Small intestine (tissue), 7 donors: ENCODE data around the gene BABAM2. TPM values are rescaled to one million over a fixed set of nuclear protein-coding genes. Genes with fewer than 3 reads are reported as not detected.

Experiments
- DNase-seq, 2 donors: peaks; one replicate each; pipeline versions ENCODE4 v3.0.0 to v3.0.0-alpha.2; 2013
- FAIRE-seq: peaks from 2 replicates; lab custom pipeline; 2012; peaks lifted over from hg19 to GRCh38; lab: Jason Lieb, UNC
- H3K27ac ChIP-seq, 3 donors: one replicate each; pipeline ENCODE4 v1.5.1; 2013; ENCODE audit warnings: low read length in 2 of 3, mild to moderate bottlenecking in 2 of 3, control low read depth in 1 of 3, inconsistent platforms in 1 of 3, low read depth in 1 of 3, moderate library complexity in 1 of 3
- H3K27me3 ChIP-seq, 3 donors: one replicate each; pipeline ENCODE4 v1.6.1; 2013; ENCODE audit warnings: low read length in 3 of 3, inconsistent platforms in 1 of 3; ENCODE audit not compliant: control insufficient read depth in 3 of 3, insufficient read depth in 3 of 3
- H3K36me3 ChIP-seq, 3 donors: one replicate each; pipeline ENCODE4 v1.6.1; 2013; ENCODE audit warnings: low read length in 3 of 3, inconsistent platforms in 1 of 3, low read depth in 1 of 3, mild to moderate bottlenecking in 1 of 3, moderate library complexity in 1 of 3; ENCODE audit not compliant: control insufficient read depth in 3 of 3, insufficient read depth in 2 of 3
- H3K4me1 ChIP-seq, 3 donors: one replicate each; pipeline ENCODE4 v1.6.1; 2013; ENCODE audit warnings: low read length in 2 of 3, inconsistent platforms in 1 of 3, low read depth in 1 of 3, mild to moderate bottlenecking in 1 of 3, moderate library complexity in 1 of 3; ENCODE audit not compliant: control insufficient read depth in 3 of 3, insufficient read depth in 2 of 3
- H3K4me3 ChIP-seq, 3 donors: one replicate each; pipeline ENCODE4 v1.5.1; 2013; ENCODE audit warnings: low read length in 3 of 3, control low read depth in 1 of 3, inconsistent platforms in 1 of 3, low read depth in 1 of 3, mild to moderate bottlenecking in 1 of 3, moderate library complexity in 1 of 3
- H3K9me3 ChIP-seq, 2 donors: one replicate each; pipeline ENCODE4 v1.6.1; 2013; ENCODE audit warnings: low read depth in 1 of 2, low read length in 1 of 2; ENCODE audit not compliant: control insufficient read depth in 2 of 2, insufficient read depth in 1 of 2
- WGBS, 3 donors: extraction: QIAGEN DNeasy Blood & Tissue Kit; methylation state at CpG; one replicate each; pipeline ENCODE4 v1.1.7; 2013; 5-methylcytosine and 5-hydroxymethylcytosine counted together
- polyA plus RNA-seq, 4 donors: library from polyadenylated mRNA; stranded (reverse) in 3 of 4; unstranded in 1 of 4; fragments of 200-250 nt in 3 of 4; fragments of 120-200 nt in 1 of 4; gene quantifications; one replicate each; pipeline versions ENCODE4 v1.2.1 to v1.2.3, GENCODE V29; 2013
- donor health status: healthy with polysubstance abuse.
- donor health status: control.
- donor health status: control.
- donor health status: Bipolar disorder and iron deficiency.
- donor health status: healthy.

BABAM2 gene
- polyA plus RNA-seq, 4 donors, result 19.5 to 38.6 (median 21.5) TPM

GRCh38 chr2:28320371-28320770 lies 429.8 kb downstream of the BABAM2 start:
- Histone ChIP-seq H3K36me3 (peaks cover 0 to 25% (median 0%) of the 10 kb centered on the region in 3 donors), H3K4me3 (no peak overlapping the region), H3K4me1 (no peaks in the 10 kb centered on the region), H3K9me3 (no peaks in the 10 kb centered on the region), H3K27me3 (no peaks in the 10 kb centered on the region), H3K27ac (no peak overlapping the region)
- DNase-seq (no peak), FAIRE-seq (no peak)
- 93 to 97% (median 96%) methylated on average over 7 of the region's 7 CpGs for WGBS, 3 donors

- H3K9me3 ChIP-seq, result no peaks in the 10 kb centered on the region
- FAIRE-seq, result no peak
- no peaks in the 10 kb centered on the region for H3K4me1 ChIP-seq
- 82 to 95% (median 85%) methylated on average over 4 of the region's 4 CpGs for WGBS, 3 donors
- H3K27me3 ChIP-seq, result no peaks in the 10 kb centered on the region
- no peak overlapping the region for H3K27ac ChIP-seq
- H3K36me3 ChIP-seq, result peaks cover 0 to 30% (median 0%) of the 10 kb centered on the region in 3 donors
- no peak for DNase-seq
- no peak overlapping the region for H3K4me3 ChIP-seq
Measured at GRCh38 chr2:28321426-28321825, 430.9 kb downstream of the BABAM2 start.

DNA sequence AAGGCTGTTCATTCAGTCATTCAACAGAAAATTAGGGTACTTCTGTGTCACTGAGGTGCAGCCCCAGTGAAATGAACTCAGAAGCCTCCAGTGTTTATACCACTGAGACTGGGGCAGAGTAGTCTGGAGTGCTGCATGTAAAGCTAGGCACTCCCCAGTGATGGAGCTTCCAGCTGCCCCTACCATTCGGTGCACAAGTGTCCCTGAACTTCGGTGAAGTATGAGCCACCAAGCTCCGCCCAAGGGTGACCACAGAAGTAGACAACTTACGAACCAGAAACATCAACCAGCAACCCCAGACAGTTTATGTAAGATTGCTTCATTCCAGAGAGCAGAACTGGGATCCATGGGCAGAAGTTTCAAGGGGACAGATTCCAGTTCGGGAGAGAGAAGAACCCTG lies 431.5 kb downstream of the BABAM2 start:
- 84 to 89% (median 86%) methylated on average over 5 of the region's 5 CpGs for WGBS, 3 donors
- peaks cover 0 to 32% (median 0%) of the 10 kb centered on the region in 3 donors for H3K36me3 ChIP-seq
- FAIRE-seq, result no peak

GRCh38 chr2:28322456-28322855 lies 431.9 kb downstream of the BABAM2 start:
- Histone ChIP-seq H3K36me3 (peaks cover 0 to 36% (median 0%) of the 10 kb centered on the region in 3 donors), H3K4me1 (no peaks in the 10 kb centered on the region), H3K27ac (no peak overlapping the region), H3K27me3 (no peaks in the 10 kb centered on the region), H3K4me3 (no peak overlapping the region), H3K9me3 (no peaks in the 10 kb centered on the region)
- DNase-seq (no peak), FAIRE-seq (no peak)
- WGBS, 3 donors, result 97 to 100% (median 97%) methylated on average over 8 of the region's 8 CpGs

More for the DNA sequence above, 431.5 kb downstream of the BABAM2 start:
- no peak overlapping the region for H3K4me3 ChIP-seq
- H3K27ac ChIP-seq, result no peak overlapping the region
- H3K27me3 ChIP-seq, result no peaks in the 10 kb centered on the region
- no peaks in the 10 kb centered on the region for H3K4me1 ChIP-seq
- DNase-seq, result no peak
- no peaks in the 10 kb centered on the region for H3K9me3 ChIP-seq

DNA sequence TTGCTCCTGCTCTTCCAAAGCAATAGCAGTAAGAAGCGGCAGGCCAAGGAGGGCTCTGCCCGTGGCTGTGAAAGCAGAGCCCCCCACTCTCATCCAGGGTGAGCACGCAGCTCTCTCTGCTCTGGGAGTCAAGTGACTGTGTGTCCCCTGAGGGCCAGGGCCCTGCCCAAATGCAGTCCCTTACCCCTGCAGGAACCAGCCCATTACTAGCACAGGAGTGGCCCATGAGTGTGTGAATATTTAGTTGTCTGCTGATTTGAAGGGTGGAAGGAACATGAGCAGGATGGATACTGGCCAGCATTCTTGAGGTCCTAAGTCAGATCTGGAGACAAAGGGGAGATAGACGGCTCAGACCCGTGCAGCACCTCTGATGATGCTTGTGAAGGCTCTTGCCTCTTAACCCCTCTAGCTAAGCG lies 432.5 kb downstream of the BABAM2 start:
- DNase-seq (no peak), FAIRE-seq (no peak)
- Histone ChIP-seq H3K9me3 (no peaks in the 10 kb centered on the region), H3K36me3 (peaks cover 0 to 41% (median 0%) of the 10 kb centered on the region in 3 donors), H3K27ac (no peak overlapping the region), H3K4me1 (no peaks in the 10 kb centered on the region), H3K27me3 (no peaks in the 10 kb centered on the region), H3K4me3 (no peak overlapping the region)
- WGBS, 3 donors, result 77 to 97% (median 93%) methylated on average over 6 of the region's 6 CpGs

DNA sequence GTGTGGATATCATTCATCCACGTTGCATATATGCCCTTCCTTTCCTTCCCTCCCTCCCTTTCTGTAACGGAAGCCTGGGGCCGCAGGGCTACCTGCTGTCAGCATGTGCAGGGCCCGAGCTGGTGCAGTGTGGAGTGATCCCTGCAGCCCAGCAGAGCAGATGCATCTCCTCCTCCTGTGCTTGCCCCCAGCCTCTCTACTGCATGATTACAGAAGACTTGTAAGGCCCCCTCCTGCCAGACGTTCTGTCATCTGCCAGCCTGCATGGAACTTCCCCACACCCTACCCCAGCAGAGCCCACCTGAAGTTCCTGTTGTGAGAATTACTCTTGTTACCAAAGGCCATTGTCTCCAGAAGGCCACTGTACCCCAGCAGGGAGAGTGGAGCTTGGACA lies 434.6 kb downstream of the BABAM2 start:
- Histone ChIP-seq H3K36me3 (peaks cover 0 to 36% (median 0%) of the 10 kb centered on the region in 3 donors), H3K27ac (no peak overlapping the region), H3K4me1 (no peaks in the 10 kb centered on the region), H3K27me3 (no peaks in the 10 kb centered on the region), H3K9me3 (no peaks in the 10 kb centered on the region), H3K4me3 (no peak overlapping the region)
- FAIRE-seq (no peak), DNase-seq (no peak)
- 81 to 91% (median 90%) methylated on average over 5 of the region's 5 CpGs for WGBS, 3 donors

DNA sequence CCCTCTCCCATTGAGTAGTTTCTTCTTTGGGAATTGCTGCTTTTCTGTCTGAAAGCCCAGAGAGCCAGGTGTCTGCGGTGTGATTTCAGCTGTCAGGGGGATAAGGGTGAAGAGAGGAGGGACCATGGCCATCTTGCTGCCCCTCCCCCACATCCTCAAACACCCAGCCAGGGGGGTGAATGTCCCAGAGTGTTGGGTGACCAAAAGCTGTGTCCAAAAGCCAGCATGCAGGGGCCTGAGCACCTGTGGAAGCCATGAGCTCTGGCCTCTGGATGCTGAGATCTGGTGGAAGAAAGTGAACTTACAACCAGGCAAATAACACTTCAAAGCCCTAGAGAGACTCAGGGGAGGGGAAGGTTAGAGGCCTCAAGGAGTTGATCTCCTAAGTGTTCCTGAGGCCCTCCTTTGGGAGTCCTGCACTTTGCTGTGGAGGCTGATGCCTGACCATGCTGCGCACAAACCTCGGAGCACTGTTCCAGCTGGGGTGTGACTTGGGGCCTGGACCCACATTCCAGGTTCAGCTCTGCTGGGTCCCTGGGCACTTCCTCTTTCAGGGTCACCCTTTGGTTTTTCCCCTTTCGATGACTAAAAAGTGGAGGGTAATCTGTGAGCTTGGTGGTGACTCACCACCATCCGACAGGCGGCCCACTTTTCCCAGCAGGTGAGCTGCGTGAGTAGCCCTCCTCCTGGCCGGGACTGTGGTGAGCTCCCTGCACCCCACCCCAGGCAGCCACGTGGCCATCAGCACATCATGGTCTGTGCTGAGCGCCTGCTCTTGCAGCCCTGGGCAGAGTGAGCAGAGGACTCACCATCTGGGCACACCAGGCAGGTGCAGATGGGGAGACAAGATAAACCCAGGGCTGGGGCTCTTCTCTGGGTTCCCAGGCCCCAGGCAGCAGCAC lies 435.3 kb downstream of the BABAM2 start:
- Histone ChIP-seq H3K4me1 (no peaks in the 10 kb centered on the region), H3K27ac (no peak overlapping the region), H3K27me3 (no peaks in the 10 kb centered on the region), H3K4me3 (no peak overlapping the region), H3K36me3 (peaks cover 0 to 31% (median 0%) of the 10 kb centered on the region in 3 donors), H3K9me3 (no peaks in the 10 kb centered on the region)
- 76 to 82% (median 81%) methylated on average over 10 of the region's 10 CpGs for WGBS, 3 donors
- FAIRE-seq, result no peak
- no peak for DNase-seq

- Histone ChIP-seq H3K4me3 (no peak overlapping the region), H3K36me3 (peaks cover 0 to 31% (median 0%) of the 10 kb centered on the region in 3 donors), H3K9me3 (no peaks in the 10 kb centered on the region), H3K4me1 (no peaks in the 10 kb centered on the region), H3K27me3 (no peaks in the 10 kb centered on the region), H3K27ac (no peak overlapping the region)
- no peak for FAIRE-seq
- WGBS, 3 donors, result 75 to 91% (median 84%) methylated on average over 3 to 4 of the region's 4 CpGs
- no peak for DNase-seq
Measured at GRCh38 chr2:28326469-28326805, 435.9 kb downstream of the BABAM2 start.
